Measurements from ENCODE around the gene NPNT. TPM values are rescaled to one million over a fixed set of nuclear protein-coding genes. Genes with fewer than 3 reads are reported as not detected.

The NPNT gene
- polyA plus RNA-seq, 1 of the 3 experiments (the other 2 are of a cell fraction) = not detected

DNA sequence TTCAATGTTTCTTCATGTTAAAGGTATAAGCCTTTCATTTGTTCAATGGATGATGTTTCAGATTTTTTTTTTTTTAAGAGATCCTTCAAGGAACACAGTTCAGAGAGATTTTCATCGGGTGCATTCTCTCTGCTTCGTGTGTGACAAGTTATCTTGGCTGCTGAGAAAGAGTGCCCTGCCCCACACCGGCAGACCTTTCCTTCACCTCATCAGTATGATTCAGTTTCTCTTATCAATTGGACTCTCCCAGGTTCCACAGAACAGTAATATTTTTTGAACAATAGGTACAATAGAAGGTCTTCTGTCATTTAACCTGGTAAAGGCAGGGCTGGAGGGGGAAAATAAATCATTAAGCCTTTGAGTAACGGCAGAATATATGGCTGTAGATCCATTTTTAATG, 75.8 kb downstream of the NPNT start:
- WGBS (ENCODE audit: low lambda C conversion rate) = 47% methylated on average over 4 of the region's 4 CpGs
- no peaks in the 10 kb centered on the region for H3K36me3 ChIP-seq (replicated peaks in 1 of 2; ENCODE audit: control insufficient read depth in 1 of 2, insufficient read depth in 2 of 2, low read length in 1 of 2)

More for the DNA sequence above, 75.8 kb downstream of the NPNT start:
- Histone ChIP-seq H3K4me2 (no peak overlapping the region), H3K9ac (no peak overlapping the region), H3K4me3 (ENCODE audit: low read depth in 2 of 2, low read length in 1 of 2) (no peak overlapping the region), H3K79me2 (ENCODE audit: insufficient read depth) (no peaks in the 10 kb centered on the region), H3K9me3 (no peaks in the 10 kb centered on the region), H4K20me1 (ENCODE audit: insufficient read depth) (no peaks in the 10 kb centered on the region), H3K9me2 (no peaks in the 10 kb centered on the region), H3K27me3 (ENCODE audit: insufficient read depth) (no peaks in the 10 kb centered on the region), H3K27ac (ENCODE audit: low read depth in 2 of 2, low read length in 1 of 2) (no peak overlapping the region), H3K4me1 (ENCODE audit: control insufficient read depth in 1 of 2, insufficient read depth in 2 of 2, low read depth in 1 of 2, low read length in 1 of 2) (peaks cover 0 to 4% of the 10 kb centered on the region in 2 experiments; a peak in 1 of 4 replicates), H2AFZ (ENCODE audit: low read depth) (no peak overlapping the region), H3F3A (replicated peaks; ENCODE audit: insufficient read depth) (no peaks in the 10 kb centered on the region)
- ChIA-PET POLR2A (no interaction called here), CTCF (interaction anchor here (0.7 kb wide), 1 partner anchor 20 kb away, joined by 3 read pairs; no protein-coding TSS in a partner anchor)
- TF ChIP-seq, protein P1, sequence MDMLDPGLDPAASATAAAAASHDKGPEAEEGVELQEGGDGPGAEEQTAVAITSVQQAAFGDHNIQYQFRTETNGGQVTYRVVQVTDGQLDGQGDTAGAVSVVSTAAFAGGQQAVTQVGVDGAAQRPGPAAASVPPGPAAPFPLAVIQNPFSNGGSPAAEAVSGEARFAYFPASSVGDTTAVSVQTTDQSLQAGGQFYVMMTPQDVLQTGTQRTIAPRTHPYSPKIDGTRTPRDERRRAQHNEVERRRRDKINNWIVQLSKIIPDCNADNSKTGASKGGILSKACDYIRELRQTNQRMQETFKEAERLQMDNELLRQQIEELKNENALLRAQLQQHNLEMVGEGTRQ (IDR thresholded peaks at IDR 0.05; ENCODE audit: borderline replicate concordance, low read depth, low read length) = no peak
- no peak for TF ChIP-seq SMC3 (IDR thresholded peaks at IDR 0.05; ENCODE audit: low read depth, low read length)
- no peak for TF ChIP-seq EP300 (IDR thresholded peaks at IDR 0.05; ENCODE audit: borderline replicate concordance in 1 of 2, low read depth in 1 of 2, low read length in 1 of 2)
- TF ChIP-seq GATA2 (CRISPR knock-in tag; IDR thresholded peaks at IDR 0.05) = no peak
- TF ChIP-seq MXI1 (IDR thresholded peaks at IDR 0.05; ENCODE audit: low read depth, low read length) = no peak
- TF ChIP-seq, protein P2, sequence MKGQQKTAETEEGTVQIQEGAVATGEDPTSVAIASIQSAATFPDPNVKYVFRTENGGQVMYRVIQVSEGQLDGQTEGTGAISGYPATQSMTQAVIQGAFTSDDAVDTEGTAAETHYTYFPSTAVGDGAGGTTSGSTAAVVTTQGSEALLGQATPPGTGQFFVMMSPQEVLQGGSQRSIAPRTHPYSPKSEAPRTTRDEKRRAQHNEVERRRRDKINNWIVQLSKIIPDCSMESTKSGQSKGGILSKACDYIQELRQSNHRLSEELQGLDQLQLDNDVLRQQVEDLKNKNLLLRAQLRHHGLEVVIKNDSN (IDR thresholded peaks at IDR 0.05; ENCODE audit: borderline replicate concordance, low read depth) = no peak
- no peak for TF ChIP-seq FOSL2 (IDR thresholded peaks at IDR 0.05; ENCODE audit: borderline replicate concordance, low read depth)
- no peak for TF ChIP-seq EZH2phosphoT487 (IDR thresholded peaks at IDR 0.05; ENCODE audit: borderline replicate concordance, low read depth)
- TF ChIP-seq, protein P3, sequence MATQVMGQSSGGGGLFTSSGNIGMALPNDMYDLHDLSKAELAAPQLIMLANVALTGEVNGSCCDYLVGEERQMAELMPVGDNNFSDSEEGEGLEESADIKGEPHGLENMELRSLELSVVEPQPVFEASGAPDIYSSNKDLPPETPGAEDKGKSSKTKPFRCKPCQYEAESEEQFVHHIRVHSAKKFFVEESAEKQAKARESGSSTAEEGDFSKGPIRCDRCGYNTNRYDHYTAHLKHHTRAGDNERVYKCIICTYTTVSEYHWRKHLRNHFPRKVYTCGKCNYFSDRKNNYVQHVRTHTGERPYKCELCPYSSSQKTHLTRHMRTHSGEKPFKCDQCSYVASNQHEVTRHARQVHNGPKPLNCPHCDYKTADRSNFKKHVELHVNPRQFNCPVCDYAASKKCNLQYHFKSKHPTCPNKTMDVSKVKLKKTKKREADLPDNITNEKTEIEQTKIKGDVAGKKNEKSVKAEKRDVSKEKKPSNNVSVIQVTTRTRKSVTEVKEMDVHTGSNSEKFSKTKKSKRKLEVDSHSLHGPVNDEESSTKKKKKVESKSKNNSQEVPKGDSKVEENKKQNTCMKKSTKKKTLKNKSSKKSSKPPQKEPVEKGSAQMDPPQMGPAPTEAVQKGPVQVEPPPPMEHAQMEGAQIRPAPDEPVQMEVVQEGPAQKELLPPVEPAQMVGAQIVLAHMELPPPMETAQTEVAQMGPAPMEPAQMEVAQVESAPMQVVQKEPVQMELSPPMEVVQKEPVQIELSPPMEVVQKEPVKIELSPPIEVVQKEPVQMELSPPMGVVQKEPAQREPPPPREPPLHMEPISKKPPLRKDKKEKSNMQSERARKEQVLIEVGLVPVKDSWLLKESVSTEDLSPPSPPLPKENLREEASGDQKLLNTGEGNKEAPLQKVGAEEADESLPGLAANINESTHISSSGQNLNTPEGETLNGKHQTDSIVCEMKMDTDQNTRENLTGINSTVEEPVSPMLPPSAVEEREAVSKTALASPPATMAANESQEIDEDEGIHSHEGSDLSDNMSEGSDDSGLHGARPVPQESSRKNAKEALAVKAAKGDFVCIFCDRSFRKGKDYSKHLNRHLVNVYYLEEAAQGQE (IDR thresholded peaks at IDR 0.05; ENCODE audit: low read depth, low read length) = no peak
- no peak for TF ChIP-seq POLR2AphosphoS5 (IDR thresholded peaks at IDR 0.05; ENCODE audit: low read depth, low read length)
- TF ChIP-seq, protein P4, sequence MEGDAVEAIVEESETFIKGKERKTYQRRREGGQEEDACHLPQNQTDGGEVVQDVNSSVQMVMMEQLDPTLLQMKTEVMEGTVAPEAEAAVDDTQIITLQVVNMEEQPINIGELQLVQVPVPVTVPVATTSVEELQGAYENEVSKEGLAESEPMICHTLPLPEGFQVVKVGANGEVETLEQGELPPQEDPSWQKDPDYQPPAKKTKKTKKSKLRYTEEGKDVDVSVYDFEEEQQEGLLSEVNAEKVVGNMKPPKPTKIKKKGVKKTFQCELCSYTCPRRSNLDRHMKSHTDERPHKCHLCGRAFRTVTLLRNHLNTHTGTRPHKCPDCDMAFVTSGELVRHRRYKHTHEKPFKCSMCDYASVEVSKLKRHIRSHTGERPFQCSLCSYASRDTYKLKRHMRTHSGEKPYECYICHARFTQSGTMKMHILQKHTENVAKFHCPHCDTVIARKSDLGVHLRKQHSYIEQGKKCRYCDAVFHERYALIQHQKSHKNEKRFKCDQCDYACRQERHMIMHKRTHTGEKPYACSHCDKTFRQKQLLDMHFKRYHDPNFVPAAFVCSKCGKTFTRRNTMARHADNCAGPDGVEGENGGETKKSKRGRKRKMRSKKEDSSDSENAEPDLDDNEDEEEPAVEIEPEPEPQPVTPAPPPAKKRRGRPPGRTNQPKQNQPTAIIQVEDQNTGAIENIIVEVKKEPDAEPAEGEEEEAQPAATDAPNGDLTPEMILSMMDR (IDR thresholded peaks at IDR 0.05) = no peak
- no peak for TF ChIP-seq GABPA (IDR thresholded peaks at IDR 0.05; ENCODE audit: low read depth)
- TF ChIP-seq, protein P5, sequence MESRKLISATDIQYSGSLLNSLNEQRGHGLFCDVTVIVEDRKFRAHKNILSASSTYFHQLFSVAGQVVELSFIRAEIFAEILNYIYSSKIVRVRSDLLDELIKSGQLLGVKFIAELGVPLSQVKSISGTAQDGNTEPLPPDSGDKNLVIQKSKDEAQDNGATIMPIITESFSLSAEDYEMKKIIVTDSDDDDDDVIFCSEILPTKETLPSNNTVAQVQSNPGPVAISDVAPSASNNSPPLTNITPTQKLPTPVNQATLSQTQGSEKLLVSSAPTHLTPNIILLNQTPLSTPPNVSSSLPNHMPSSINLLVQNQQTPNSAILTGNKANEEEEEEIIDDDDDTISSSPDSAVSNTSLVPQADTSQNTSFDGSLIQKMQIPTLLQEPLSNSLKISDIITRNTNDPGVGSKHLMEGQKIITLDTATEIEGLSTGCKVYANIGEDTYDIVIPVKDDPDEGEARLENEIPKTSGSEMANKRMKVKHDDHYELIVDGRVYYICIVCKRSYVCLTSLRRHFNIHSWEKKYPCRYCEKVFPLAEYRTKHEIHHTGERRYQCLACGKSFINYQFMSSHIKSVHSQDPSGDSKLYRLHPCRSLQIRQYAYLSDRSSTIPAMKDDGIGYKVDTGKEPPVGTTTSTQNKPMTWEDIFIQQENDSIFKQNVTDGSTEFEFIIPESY (IDR thresholded peaks at IDR 0.05; ENCODE audit: borderline replicate concordance, low read depth) = no peak
- no peak for TF ChIP-seq JUND (IDR thresholded peaks at IDR 0.05)
- no peak for TF ChIP-seq FOXJ3 (CRISPR knock-in tag; IDR thresholded peaks at IDR 0.05)
- no peak for TF ChIP-seq NFIC (IDR thresholded peaks at IDR 0.05; ENCODE audit: borderline replicate concordance)
- TF ChIP-seq ELF1 (IDR thresholded peaks at IDR 0.05) = no peak
- TF ChIP-seq TEAD4 (IDR thresholded peaks at IDR 0.05; ENCODE audit: borderline replicate concordance, insufficient read depth) = no peak
- no peak for DNase-seq

All from SK-N-SH (cell line).